Mucosa of stomach (tissue), 1 donor: Measurements from ENCODE around the gene SYNPR.
A peak's percentile ranks its signal among the peaks of the same experiment; 100 is the strongest.
"Not testable (repeated sequence)": the region's sequence is repeated elsewhere in the genome, so short reads cannot be mapped to it uniquely, and the experiment has no call there.

ENCODE experiments used
- H3K27me3 ChIP-seq: one replicate; pipeline ENCODE4 v1.7.0; 2013; ENCODE audit warnings: mild to moderate bottlenecking, low read length; ENCODE audit not compliant: control insufficient read depth, insufficient read depth
- H3K36me3 ChIP-seq: one replicate; pipeline ENCODE4 v1.7.0; 2013; ENCODE audit warnings: low read length; ENCODE audit not compliant: control insufficient read depth, insufficient read depth
- H3K4me1 ChIP-seq: one replicate; pipeline ENCODE4 v1.7.0; 2013; ENCODE audit warnings: mild to moderate bottlenecking, low read length; ENCODE audit not compliant: control insufficient read depth, insufficient read depth
- H3K4me3 ChIP-seq: one replicate; pipeline ENCODE4 v1.7.0; 2013; ENCODE audit warnings: low read length
- H3K9ac ChIP-seq: one replicate; pipeline ENCODE4 v1.7.0; 2013; ENCODE audit warnings: mild to moderate bottlenecking, low read length, moderate library complexity
- H3K9me3 ChIP-seq: one replicate; pipeline ENCODE4 v1.7.0; 2013; ENCODE audit warnings: mild to moderate bottlenecking, low read length, moderate library complexity; ENCODE audit not compliant: control insufficient read depth
- donor health status: Pancreatic carcinoma.

The SYNPR gene

GRCh38 chr3:63278171-63279004, at the start of gene SYNPR:
TSS of gene SYNPR (plus strand) at chr3:63278308.
- Histone ChIP-seq H3K4me1 (peaks cover 10% of the 10 kb centered on the region), H3K9me3 (no peaks in the 10 kb centered on the region), H3K9ac (peak within 1 kb of the TSS; percentile 20), H3K27me3 (peaks cover 20% of the 10 kb centered on the region), H3K4me3 (no peak within 1 kb of the TSS), H3K36me3 (no peaks in the 10 kb centered on the region)

DNA sequence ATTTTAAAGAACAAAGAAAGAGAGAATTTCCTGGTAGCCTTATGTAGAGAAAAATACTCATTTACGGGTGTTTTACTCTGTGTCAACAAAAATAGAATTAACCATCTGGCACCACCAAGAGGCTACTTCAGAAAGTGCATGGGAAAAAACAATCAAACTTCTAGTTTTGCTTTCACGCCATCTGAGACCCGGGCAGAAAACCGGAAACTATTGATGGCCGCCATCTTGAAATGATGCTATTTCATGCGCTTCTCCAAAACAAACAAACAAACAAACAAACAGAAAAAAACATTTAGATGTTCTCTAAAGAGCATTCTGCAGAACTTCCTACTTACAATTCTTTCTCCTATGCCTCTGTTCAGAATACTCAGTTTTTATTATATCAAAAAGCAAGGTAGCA, 49.4 kb upstream of the SYNPR start:
- Histone ChIP-seq H3K36me3 (no peaks in the 10 kb centered on the region), H3K4me1 (no peaks in the 10 kb centered on the region), H3K27me3 (no peaks in the 10 kb centered on the region), H3K9ac (no peak overlapping the region), H3K4me3 (no peak overlapping the region), H3K9me3 (no peaks in the 10 kb centered on the region)

GRCh38 chr3:63230146-63230545, 48.0 kb upstream of the SYNPR start:
- no peak overlapping the region for H3K9ac ChIP-seq
- H3K36me3 ChIP-seq, result no peaks in the 10 kb centered on the region
- H3K27me3 ChIP-seq, result no peaks in the 10 kb centered on the region
- no peaks in the 10 kb centered on the region for H3K4me1 ChIP-seq
- H3K9me3 ChIP-seq, result no peaks in the 10 kb centered on the region
- H3K4me3 ChIP-seq, result no peak overlapping the region

- Histone ChIP-seq H3K36me3 (no peaks in the 10 kb centered on the region), H3K27me3 (no peaks in the 10 kb centered on the region), H3K4me3 (no peak overlapping the region), H3K4me1 (no peaks in the 10 kb centered on the region), H3K9me3 (no peaks in the 10 kb centered on the region), H3K9ac (no peak overlapping the region)
Observed at GRCh38 chr3:63231643-63232042, 46.5 kb upstream of the SYNPR start.

GRCh38 chr3:63232764-63233396, 45.2 kb upstream of the SYNPR start:
- Histone ChIP-seq H3K4me3 (no peak overlapping the region), H3K27me3 (no peaks in the 10 kb centered on the region)

GRCh38 chr3:63240381-63240902, 37.7 kb upstream of the SYNPR start:
- Histone ChIP-seq H3K27me3 (no peaks in the 10 kb centered on the region), H3K36me3 (no peaks in the 10 kb centered on the region), H3K4me1 (no peaks in the 10 kb centered on the region), H3K9me3 (no peaks in the 10 kb centered on the region), H3K4me3 (no peak overlapping the region), H3K9ac (no peak overlapping the region)

More at GRCh38 chr3:63232764-63233396, 45.2 kb upstream of the SYNPR start:
- Histone ChIP-seq H3K9me3 (no peaks in the 10 kb centered on the region), H3K9ac (no peak overlapping the region), H3K36me3 (no peaks in the 10 kb centered on the region), H3K4me1 (no peaks in the 10 kb centered on the region)

GRCh38 chr3:63242124-63242523, 36.0 kb upstream of the SYNPR start:
- Histone ChIP-seq H3K27me3 (no peaks in the 10 kb centered on the region), H3K36me3 (no peaks in the 10 kb centered on the region), H3K9me3 (no peaks in the 10 kb centered on the region), H3K4me1 (no peaks in the 10 kb centered on the region), H3K4me3 (no peak overlapping the region), H3K9ac (no peak overlapping the region)

GRCh38 chr3:63244486-63244885, 33.6 kb upstream of the SYNPR start:
- no peaks in the 10 kb centered on the region for H3K4me1 ChIP-seq
- no peaks in the 10 kb centered on the region for H3K27me3 ChIP-seq
- H3K9ac ChIP-seq, result no peak overlapping the region
- no peaks in the 10 kb centered on the region for H3K9me3 ChIP-seq
- H3K36me3 ChIP-seq, result no peaks in the 10 kb centered on the region
- H3K4me3 ChIP-seq, result no peak overlapping the region

DNA sequence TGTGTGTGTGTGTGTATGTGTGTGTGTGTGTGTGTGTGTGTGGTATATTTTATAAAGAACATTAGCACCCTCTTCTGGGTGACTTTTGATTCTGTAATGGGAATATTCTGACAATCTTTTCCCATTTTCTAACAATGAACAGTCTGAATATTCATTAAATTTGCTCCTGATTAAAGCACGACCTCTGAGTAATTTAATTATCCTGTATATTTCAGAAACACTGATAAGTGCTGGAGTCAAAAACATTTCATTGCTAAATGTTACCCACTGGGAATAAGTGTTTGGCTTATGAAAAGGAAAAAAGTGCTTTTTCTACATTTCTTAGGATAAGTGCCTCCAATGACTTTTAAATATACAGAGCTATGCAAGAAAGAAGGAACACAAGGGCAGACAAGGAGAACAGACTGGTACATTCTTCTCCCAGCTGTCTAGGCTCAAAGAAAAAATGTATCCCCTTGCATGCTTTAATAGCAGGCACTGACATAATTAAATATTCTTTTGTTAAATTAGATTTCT, 32.3 kb upstream of the SYNPR start:
- H3K27me3 ChIP-seq, result no peaks in the 10 kb centered on the region
- H3K9me3 ChIP-seq, result no peaks in the 10 kb centered on the region

DNA sequence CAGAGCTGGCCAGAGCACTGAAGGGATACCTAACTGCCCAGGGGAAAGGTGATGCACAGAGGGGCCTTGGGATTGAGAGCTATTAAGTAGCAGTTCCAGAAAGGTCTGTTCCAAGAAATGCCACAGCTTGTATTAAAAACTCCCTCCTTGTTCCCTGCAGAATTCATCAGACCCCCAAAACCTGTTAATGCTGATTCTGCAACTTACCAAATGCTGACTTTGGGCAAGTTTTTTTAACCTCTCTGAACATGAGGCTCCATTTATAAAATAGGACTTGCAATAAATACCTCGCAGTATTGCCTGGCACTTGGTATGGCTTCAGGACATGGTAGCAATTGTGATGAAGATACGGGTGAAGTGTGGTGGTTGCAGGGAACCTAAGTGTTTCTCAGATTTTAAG, 30.1 kb upstream of the SYNPR start:
- Histone ChIP-seq H3K36me3 (no peaks in the 10 kb centered on the region), H3K27me3 (no peaks in the 10 kb centered on the region), H3K9me3 (no peaks in the 10 kb centered on the region), H3K4me1 (no peaks in the 10 kb centered on the region), H3K4me3 (no peak overlapping the region), H3K9ac (no peak overlapping the region)

More for the DNA sequence above, 32.3 kb upstream of the SYNPR start:
- Histone ChIP-seq H3K4me1 (no peaks in the 10 kb centered on the region), H3K9ac (no peak overlapping the region), H3K4me3 (no peak overlapping the region), H3K36me3 (no peaks in the 10 kb centered on the region)

- no peaks in the 10 kb centered on the region for H3K4me1 ChIP-seq
- no peaks in the 10 kb centered on the region for H3K36me3 ChIP-seq
- H3K4me3 ChIP-seq, result no peak overlapping the region
- no peaks in the 10 kb centered on the region for H3K27me3 ChIP-seq
- no peak overlapping the region for H3K9ac ChIP-seq
- no peaks in the 10 kb centered on the region for H3K9me3 ChIP-seq
Observed at GRCh38 chr3:63251499-63251898, 26.6 kb upstream of the SYNPR start.

DNA sequence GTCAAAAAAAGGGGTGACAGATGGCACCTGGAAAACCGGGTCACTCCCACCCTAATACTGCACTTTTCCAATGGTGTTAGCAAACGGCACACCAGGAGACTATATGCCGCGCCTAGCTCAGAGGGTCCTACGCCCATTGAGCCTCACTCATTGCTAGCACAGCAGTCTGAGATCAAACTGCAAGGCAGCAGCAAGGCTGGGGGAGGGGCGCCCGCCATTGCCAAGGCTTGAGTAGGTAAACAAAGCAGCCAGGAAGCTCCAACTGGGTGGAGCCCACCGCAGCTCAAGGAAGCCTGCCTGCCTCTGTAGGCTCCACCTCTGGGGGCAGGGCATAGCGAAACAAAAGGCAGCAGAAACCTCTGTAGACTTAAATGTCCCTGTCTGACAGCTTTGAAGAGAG, 22.3 kb upstream of the SYNPR start:
- H3K4me3 ChIP-seq, H3K9me3 ChIP-seq, H3K4me1 ChIP-seq, H3K9ac ChIP-seq, H3K27me3 ChIP-seq, H3K36me3 ChIP-seq: not testable (repeated sequence)
